ENCODE measurements around the gene ACBD7. TPM values are rescaled to one million over a fixed set of nuclear protein-coding genes. Genes with fewer than 3 reads are reported as not detected.

ACBD7 gene
- total and polyA plus RNA-seq, 2 of the 8 experiments (the other 6 are each of a cell fraction or from before 2014, with no cell fraction given): 9.0 to 17.8 TPM

DNA sequence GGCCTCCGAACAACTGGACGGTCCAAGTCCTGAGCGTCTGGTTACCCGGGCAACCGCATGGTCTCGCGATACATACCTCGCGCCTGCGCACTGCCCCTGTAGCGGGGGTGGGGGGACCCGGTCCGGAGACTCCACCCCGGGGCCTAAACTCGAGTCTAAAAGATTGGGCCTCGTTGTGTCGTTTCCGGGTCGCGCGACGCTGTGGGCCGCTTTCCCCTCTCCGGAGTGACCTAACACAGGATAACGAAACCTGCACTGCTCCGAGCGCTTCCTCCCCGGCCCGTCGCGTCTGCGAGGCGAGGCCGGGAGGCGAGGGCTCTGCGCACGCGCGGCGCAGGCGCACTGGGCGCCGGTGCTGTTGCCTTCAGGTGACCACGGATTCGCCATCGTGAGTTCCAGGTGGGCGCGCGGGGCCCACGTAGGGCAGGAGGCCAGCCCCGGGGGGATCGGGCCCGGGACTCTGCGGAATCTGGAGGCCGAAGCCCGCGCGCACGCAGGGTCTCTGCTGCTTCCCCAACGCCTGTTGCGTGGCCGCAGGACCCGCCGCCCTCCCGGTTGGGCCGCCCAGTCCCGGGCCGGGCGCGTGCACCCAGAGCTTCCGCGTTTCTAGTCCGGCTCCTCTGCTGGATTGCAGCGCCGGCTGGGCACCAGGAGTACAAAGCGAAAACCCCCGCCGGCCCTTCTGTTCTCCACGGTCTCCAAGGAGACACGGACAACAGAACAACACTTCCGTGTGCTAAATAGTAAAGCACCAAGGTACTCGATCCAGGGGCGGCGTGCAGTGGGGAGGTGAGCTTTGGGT is 8.6 kb upstream of the ACBD7 start, which contains the start of gene RPP38 (continued):
- TF ChIP-seq HDAC2 (IDR thresholded peaks at IDR 0.05; ENCODE audit: borderline replicate concordance in 1 of 2, low read depth in 2 of 2, low read length in 2 of 2) (peak in 1 of 2 experiments; percentile 82; a peak in 2 of 4 replicates), BRCA1 (IDR thresholded peaks at IDR 0.05; ENCODE audit: low read depth, low read length) (peak; percentile 76), EGR1 (IDR thresholded peaks at IDR 0.05; ENCODE audit: borderline replicate concordance, low read depth, low read length) (peak; percentile 72; the same call in 1 of the 2 replicates), RBBP5 (IDR thresholded peaks at IDR 0.05; ENCODE audit: borderline replicate concordance, low read depth, low read length) (peak; percentile 50; the same call in 1 of the 2 replicates), ASH2L (IDR thresholded peaks at IDR 0.05; ENCODE audit: low read length) (peak; percentile 87), POU5F1 (IDR thresholded peaks at IDR 0.05; ENCODE audit: low read depth, low read length) (no peak), NRF1 (IDR thresholded peaks at IDR 0.05; ENCODE audit: low read depth, low read length) (peak; percentile 72)
- TF ChIP-seq, protein P1, sequence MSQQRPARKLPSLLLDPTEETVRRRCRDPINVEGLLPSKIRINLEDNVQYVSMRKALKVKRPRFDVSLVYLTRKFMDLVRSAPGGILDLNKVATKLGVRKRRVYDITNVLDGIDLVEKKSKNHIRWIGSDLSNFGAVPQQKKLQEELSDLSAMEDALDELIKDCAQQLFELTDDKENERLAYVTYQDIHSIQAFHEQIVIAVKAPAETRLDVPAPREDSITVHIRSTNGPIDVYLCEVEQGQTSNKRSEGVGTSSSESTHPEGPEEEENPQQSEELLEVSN (IDR thresholded peaks at IDR 0.05): peak; percentile 51
- TF ChIP-seq, protein P2, sequence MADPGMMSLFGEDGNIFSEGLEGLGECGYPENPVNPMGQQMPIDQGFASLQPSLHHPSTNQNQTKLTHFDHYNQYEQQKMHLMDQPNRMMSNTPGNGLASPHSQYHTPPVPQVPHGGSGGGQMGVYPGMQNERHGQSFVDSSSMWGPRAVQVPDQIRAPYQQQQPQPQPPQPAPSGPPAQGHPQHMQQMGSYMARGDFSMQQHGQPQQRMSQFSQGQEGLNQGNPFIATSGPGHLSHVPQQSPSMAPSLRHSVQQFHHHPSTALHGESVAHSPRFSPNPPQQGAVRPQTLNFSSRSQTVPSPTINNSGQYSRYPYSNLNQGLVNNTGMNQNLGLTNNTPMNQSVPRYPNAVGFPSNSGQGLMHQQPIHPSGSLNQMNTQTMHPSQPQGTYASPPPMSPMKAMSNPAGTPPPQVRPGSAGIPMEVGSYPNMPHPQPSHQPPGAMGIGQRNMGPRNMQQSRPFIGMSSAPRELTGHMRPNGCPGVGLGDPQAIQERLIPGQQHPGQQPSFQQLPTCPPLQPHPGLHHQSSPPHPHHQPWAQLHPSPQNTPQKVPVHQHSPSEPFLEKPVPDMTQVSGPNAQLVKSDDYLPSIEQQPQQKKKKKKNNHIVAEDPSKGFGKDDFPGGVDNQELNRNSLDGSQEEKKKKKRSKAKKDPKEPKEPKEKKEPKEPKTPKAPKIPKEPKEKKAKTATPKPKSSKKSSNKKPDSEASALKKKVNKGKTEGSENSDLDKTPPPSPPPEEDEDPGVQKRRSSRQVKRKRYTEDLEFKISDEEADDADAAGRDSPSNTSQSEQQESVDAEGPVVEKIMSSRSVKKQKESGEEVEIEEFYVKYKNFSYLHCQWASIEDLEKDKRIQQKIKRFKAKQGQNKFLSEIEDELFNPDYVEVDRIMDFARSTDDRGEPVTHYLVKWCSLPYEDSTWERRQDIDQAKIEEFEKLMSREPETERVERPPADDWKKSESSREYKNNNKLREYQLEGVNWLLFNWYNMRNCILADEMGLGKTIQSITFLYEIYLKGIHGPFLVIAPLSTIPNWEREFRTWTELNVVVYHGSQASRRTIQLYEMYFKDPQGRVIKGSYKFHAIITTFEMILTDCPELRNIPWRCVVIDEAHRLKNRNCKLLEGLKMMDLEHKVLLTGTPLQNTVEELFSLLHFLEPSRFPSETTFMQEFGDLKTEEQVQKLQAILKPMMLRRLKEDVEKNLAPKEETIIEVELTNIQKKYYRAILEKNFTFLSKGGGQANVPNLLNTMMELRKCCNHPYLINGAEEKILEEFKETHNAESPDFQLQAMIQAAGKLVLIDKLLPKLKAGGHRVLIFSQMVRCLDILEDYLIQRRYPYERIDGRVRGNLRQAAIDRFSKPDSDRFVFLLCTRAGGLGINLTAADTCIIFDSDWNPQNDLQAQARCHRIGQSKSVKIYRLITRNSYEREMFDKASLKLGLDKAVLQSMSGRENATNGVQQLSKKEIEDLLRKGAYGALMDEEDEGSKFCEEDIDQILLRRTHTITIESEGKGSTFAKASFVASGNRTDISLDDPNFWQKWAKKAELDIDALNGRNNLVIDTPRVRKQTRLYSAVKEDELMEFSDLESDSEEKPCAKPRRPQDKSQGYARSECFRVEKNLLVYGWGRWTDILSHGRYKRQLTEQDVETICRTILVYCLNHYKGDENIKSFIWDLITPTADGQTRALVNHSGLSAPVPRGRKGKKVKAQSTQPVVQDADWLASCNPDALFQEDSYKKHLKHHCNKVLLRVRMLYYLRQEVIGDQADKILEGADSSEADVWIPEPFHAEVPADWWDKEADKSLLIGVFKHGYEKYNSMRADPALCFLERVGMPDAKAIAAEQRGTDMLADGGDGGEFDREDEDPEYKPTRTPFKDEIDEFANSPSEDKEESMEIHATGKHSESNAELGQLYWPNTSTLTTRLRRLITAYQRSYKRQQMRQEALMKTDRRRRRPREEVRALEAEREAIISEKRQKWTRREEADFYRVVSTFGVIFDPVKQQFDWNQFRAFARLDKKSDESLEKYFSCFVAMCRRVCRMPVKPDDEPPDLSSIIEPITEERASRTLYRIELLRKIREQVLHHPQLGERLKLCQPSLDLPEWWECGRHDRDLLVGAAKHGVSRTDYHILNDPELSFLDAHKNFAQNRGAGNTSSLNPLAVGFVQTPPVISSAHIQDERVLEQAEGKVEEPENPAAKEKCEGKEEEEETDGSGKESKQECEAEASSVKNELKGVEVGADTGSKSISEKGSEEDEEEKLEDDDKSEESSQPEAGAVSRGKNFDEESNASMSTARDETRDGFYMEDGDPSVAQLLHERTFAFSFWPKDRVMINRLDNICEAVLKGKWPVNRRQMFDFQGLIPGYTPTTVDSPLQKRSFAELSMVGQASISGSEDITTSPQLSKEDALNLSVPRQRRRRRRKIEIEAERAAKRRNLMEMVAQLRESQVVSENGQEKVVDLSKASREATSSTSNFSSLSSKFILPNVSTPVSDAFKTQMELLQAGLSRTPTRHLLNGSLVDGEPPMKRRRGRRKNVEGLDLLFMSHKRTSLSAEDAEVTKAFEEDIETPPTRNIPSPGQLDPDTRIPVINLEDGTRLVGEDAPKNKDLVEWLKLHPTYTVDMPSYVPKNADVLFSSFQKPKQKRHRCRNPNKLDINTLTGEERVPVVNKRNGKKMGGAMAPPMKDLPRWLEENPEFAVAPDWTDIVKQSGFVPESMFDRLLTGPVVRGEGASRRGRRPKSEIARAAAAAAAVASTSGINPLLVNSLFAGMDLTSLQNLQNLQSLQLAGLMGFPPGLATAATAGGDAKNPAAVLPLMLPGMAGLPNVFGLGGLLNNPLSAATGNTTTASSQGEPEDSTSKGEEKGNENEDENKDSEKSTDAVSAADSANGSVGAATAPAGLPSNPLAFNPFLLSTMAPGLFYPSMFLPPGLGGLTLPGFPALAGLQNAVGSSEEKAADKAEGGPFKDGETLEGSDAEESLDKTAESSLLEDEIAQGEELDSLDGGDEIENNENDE (IDR thresholded peaks at IDR 0.05; ENCODE audit: insufficient replicate concordance, low read length): no peak

Measured in H1 (cell line).